OCI-M2 (cell line): ENCODE measurements around the gene CPAMD8.
"Not testable (repeated sequence)": the region's sequence is repeated elsewhere in the genome, so short reads cannot be mapped to it uniquely, and the experiment has no call there.

ENCODE experiments used
- DNase-seq: peaks from one replicate; lab custom pipeline; 2025; ENCODE audit not compliant: unreplicated experiment; lab: John Stamatoyannopoulos, UW

The CPAMD8 gene

DNA sequence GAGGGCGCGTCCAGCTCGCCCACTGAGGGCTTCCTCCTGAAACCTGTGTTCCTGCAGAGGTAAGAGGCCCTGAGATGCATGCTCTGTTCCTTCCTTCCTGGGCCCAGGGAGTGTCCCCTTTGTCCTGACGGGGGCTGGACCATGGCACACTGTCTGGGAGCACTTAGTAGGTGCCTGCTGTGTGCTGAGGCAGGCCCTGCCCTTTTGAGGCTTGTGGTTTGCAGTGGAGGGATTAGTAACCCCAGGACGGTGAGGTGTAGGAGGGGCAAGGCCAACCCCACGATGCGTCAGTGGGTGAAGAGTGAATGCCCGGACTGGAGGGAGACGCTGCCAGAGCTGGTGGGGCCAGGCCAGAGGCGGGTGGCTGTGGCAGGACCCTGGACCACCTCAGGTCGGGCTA, 149.0 kb downstream of the CPAMD8 start:
- DNase-seq = no peak

DNA sequence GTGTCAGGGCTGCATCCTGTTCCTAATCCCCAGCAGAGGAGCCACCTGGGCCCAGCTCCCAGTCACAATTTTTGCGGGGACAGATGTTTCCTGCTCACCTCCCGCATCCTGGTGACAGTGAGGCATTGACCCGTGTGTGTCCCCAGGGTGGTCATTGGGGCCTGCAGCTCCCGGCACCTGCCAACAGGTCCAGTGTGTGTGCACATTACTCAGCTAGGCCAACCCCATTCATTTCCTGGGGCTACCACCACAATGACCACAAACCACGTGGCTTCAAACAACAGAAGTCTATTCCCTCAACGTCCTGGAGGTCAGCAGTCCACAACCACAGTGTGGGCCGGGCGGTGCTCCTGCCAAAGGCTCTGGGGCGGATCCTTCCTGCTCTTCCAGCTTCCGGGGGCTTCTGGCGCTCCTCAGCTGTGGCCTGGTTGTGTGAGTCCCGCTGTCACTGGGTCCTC, 149.7 kb downstream of the CPAMD8 start:
- DNase-seq = no peak

DNA sequence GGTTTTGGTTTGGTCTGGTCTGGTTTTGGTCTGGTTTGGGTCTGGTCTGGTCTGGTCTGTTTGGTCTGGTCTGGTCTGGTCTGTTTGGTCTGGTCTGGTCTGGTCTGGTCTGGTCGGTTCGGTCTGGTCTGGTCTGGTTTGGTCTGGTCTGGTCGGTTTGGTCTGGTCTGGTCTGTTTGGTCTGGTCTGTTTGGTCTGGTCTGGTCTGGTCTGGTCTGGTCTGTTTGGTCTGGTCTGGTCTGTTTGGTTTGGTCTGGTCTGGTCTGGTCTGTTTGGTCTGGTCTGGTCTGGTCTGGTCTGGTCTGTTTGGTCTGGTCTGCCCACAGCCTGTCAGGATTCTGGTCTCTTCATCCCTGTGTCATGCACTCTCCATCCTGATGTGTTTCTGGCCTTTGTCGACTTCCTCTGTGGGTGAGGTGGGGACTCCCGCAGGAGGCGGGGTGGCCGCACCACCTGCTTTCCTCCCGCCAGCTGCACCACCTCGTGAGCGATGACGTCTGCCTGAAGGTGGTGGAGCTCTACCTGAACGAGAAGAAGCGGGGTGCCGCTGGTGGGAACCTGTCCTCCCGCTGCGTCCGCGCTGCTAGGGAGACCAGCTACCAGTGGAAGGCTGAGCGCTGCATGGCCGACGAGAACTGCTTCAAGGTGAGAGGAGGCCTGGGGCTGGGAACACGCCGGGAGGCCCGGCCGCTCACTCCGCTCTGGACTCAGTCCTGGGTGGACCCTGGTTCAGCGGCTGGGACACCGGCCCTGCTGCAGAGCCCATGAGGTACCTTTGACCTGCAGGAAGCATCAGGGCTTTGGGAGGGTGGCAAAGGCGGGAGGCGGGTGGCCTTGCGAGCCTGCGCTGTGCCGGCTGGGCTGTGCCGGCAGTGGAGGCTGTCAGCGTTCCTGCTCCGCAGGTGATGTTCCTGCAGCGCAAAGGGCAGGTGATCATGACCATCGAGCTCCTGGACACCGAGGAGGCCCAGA, 150.7 kb downstream of the CPAMD8 start:
- no peak for DNase-seq

DNA sequence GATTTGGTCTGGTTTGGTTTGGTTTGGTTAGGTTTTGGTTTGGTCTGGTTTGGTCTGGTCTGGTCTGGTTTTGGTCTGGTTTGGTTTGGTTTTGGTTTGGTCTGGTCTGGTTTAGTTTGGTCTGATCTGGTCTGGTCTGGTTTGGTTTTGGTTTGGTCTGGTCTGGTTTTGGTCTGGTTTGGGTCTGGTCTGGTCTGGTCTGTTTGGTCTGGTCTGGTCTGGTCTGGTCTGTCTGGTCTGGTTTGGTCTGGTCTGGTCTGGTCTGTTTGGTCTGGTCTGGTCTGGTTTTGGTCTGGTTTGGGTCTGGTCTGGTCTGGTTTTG, 151.7 kb downstream of the CPAMD8 start:
- not testable (repeated sequence) for DNase-seq

DNA sequence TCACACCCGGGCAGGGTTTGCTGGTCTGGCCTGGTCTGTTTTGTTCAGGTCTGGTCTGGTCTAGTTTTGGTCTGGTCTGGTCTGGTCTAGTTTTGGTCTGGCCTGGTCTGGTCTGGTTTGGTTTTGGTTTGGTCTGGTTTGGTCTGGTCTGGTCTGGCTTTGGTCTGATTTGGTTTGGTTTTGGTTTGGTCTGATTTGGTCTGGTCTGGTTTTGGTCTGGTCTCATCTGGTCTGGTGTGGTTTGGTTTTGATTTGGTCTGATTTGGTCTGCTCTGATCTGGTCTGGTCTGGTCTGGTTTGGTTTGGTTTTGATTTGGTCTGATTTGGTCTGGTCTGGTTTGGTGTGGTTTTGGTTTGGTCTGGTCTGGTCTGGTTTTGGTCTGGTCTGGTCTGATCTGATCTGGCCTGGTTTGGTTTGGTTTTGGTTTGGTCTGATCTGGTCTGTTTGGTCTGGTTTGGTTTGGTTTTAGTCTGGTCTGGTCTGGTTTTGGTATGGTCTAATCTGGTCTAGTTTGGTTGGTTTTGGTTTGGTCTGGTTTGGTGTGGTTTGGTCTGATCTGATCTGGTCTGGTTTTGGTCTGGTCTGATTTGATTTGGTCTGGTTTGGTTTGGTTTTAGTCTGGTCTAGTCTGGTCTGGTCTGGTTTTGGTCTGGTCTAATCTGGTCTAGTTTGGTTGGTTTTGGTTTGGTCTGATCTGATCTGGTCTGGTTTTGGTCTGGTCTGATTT, 152.2 kb downstream of the CPAMD8 start:
- DNase-seq = no peak

DNA sequence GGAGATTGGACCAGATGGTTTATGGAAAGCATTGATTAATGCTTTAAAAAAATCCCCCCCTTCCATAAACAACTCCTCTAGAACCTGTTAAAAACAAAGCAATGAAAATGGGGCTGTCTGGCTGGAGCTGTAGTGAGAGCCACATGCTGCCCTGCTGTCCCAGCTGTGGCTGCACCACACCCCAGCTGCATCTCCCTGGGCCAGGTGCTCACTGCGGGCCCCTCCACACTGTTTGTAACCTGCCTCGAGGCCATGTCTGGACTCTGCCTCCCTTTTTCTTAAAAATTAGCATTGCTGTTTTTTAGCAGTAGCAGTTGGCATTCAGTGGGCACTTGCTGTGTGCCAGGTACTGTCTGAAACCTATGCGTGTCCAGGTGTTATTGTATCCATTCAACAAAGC, 153.0 kb downstream of the CPAMD8 start:
- no peak for DNase-seq

DNA sequence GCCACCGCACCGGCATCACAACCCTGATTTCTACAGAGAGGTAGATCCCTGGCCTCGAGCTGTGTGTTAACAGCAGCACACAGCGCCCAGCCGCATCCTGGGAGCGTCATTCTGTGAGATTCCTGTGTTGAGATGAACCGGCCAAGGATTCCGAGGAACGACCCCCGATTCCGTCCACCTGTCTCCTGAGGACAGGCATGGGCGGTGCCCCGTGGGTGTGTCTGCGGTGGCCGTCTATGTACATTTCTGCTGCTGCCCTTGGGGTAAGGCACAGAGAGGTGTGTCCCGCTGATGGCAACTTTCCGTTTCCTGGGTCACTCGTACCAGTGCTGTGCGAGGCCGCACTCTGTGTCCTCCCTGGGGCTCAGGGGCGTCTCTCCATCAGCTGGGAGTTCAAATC, 153.9 kb downstream of the CPAMD8 start:
- no peak for DNase-seq

DNA sequence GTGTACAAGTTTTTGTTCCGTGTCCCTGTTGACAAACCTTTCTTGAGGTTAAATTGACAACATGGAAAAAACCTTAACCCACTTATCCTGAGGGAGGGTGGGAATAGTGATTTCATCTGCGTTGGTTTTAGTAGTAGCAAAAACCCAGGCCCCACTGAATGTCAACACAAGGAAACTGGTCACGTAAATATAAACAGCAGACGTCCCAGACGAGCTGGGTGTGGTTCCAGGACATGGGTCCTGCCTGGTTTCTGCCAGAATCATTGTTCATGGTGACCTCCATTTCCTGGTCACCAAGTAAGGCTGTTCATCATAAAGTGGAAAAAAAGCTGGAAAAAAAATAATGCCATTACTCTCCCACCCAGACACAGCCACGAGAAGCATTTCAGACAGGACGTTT, 154.7 kb downstream of the CPAMD8 start:
- no peak for DNase-seq

DNA sequence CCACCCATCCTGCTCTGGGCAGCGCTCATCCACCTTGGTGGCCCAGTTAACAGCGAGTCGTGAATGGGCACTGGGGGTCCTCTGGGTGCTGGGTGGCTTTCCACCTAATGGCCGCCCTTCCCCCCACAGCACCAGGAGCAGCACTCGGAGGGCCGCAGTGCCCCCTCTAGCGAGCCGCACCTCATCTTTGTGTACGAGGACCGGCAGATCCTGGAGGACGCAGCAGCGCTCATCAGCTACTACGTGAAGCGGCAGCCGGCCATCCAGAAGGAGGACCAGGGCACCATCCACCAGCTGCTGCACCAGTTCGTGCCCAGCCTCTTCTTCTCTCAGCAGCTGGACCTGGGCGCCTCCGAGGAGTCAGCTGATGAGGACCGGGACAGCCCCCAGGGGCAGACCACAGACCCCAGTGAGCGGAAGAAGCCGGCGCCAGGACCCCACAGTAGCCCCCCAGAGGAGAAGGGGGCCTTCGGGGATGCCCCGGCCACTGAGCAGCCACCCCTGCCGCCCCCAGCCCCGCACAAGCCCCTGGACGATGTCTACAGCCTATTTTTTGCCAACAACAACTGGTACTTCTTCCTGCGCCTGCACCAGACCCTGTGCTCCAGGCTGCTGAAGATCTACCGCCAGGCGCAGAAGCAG, 157.2 kb downstream of the CPAMD8 start:
- no peak for DNase-seq

DNA sequence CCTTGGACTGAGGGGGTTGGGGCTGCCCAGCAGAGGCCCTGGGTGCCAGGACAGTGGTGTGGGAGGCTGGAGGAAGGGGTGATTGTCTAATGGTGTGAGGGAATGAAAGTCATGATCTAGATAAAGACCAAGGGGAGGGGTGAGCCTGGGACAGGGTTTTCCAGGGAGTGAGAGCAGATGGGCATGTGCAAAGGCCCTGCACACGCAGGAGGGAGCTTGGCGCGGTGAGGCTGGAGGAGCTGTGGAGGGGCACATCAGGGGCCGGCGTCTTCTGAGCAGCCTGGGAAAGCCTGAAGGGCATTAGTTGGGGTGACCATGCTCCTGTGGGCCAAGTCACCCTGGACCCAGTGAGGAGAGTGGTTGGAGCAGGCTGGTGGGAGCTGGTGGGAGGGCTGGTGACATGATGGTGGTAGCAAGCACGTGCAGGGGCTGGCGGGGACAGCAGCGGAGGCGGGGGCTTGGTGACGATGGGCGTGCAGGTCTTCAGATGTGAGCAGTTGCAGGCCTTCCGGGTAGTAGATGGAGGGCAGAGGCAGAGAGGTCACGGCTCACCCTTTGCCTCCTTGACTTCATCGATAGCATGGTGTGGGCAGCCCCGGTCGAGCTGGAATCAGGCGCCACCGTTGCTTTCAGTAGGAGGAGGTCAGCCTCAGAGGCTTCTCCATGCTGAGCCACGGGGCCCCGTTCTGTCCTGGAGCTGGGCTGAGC, 158.0 kb downstream of the CPAMD8 start:
- DNase-seq = no peak

DNA sequence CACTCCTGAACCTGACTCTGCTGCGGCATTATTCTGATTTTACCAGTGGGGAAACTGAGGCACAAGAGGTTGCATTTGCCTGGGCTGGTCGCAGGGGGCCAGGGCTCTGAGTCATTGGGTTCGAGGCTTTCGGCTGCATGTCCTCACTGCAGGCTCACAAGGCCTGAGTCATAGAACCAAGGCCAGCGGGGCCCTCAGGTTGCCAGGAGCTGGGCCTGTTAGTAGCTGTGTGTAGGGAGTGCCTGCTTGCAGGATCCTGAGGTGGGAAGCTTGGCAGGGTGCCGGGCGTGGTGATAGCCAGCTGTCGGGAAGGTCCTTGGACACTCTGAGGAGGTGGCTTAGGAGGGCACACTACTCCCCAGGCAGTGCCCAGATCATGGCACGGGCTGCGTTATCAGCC, 159.4 kb downstream of the CPAMD8 start:
- DNase-seq = no peak

DNA sequence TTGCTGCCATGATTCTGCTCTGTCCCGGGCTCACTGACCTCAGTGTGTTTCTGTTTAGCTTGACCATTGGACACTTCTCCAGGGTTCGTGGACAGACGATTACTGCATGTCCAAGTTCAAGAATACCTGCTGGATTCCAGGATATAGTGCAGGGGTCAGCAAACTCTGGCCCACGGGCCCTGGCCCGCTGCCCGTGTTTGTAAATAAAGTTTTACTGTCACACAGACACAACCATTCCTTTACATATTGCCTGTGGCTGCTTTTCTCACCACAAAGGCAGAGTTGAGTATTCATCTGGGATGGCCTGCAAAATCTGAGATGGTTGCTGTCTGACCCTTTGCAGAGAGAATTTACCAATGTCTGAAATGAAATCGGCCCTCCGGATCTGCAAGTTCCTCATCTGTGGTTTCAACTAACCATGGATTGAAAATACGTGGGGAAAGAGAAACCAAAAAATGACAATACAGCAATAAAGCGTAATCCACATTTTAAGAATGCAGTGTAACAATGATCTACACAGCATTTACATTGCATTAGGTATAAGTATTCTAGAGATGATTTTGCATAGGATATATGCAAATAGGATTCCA, 163.7 kb downstream of the CPAMD8 start:
- no peak for DNase-seq

DNA sequence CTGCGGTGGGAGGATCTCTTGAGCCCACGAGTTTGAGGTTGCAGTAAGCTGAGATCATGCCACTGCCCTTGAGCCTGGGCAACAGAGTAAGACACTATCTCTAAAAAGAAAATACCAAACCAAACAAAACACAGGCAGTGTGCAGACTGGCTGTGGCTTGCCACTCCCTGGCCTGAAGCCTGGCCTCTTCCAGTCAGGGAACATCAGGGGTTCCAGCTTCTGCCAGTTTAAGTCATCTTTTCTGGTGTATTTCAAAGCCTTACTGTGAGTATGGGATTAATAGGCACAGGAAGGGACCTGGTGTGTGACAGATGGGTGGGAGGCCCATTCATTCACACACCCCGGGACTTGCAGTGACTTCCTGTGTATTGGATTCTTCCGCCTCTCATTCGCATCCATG, 164.8 kb downstream of the CPAMD8 start:
- DNase-seq = no peak

DNA sequence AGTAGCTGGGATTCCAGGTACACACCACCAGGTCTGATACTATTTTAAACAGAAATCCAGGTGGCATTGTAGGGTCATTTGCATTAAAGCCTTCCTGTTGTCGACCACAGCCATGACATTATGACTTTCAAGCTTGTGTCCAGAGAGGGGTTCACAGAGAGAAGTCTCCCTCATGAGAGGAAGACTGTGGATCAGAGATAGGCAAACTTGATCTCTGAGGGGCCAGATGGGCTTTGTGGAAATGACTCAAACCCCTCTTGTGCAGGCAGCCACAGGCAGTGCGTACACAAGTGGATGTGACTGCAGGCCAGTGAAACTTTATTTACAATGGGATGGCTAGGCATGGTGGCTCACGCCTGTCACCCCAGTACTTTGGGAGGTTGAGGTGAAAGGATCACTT, 165.6 kb downstream of the CPAMD8 start:
- no peak for DNase-seq

DNA sequence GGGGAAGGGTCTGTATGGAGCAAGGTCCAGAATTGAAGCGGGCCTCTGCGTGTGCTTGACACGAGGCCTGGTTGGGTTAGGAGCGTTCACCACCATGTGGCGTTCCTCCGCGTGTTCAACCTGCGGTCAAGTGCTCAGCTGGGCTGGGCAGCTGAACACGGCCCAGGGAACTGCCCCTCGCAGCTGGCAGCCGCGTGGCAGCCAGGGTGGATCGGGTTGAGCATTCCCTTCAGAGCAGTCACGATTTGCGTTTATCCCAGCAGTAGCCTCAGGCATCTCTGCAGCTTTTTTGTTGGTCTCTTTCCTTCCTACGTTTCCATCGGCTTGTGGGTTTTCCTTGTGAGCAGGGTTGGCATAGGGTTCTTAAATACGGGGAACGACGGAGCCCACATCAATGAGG, 166.5 kb downstream of the CPAMD8 start:
- no peak for DNase-seq

DNA sequence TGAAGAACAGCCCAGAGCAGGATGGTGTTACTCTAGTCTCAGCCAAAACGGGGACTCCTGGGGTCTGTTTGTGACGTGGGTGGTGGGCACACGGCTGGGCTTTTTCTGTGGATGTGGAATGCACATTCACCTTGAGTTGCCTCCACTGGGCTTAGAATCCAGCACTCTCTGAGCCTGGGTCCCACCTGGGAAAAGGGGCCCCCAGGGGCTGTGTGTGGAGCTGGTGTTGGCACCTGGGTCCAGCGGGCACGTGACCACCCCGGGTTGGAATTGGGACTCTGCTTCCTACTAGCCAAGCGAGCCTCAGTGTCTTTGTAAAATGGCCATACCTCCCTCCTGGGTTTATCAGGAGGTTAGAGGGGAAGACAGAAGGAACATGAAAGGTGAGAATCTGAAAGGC, 167.0 kb downstream of the CPAMD8 start:
- DNase-seq = no peak

DNA sequence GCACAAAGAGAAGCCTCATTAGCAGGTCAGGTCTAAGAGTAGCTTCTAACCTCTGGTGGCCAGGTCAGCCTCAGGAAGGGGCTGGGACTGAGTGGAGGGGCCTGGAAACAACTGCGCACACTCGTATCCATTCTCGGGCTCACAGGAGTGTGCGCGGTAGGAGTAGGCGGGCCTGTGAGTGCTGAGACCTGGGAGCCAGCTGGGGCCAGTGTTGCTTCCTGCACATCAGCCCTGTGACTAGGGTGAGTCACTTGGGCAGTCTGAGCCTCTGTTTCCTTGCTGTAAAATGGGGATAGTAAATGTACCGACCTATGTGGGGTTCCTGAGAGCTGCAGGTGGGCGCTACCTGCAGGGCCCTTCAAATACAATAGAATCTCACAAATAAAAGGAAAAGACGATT, 170.5 kb downstream of the CPAMD8 start:
- DNase-seq = no peak

DNA sequence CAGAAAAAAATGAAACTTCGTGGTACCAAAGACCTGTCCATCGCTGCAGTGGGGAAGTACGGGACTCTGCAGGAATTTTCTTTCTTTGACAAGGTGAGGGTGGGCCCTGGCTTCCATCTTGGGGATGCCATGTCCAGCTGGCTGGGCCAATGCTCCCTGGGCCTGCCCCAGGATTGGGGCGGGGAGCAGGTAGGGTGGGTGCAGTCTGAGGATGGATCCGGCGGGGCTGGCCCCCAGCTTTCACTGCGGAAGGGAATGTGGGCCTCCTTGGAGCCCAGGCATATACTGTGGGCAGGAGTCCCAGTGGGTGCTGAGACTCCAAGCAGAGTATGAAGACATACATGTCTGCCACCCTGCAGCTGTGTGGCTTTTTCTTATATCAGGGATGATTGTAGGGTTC, 173.5 kb downstream of the CPAMD8 start:
- no peak for DNase-seq

DNA sequence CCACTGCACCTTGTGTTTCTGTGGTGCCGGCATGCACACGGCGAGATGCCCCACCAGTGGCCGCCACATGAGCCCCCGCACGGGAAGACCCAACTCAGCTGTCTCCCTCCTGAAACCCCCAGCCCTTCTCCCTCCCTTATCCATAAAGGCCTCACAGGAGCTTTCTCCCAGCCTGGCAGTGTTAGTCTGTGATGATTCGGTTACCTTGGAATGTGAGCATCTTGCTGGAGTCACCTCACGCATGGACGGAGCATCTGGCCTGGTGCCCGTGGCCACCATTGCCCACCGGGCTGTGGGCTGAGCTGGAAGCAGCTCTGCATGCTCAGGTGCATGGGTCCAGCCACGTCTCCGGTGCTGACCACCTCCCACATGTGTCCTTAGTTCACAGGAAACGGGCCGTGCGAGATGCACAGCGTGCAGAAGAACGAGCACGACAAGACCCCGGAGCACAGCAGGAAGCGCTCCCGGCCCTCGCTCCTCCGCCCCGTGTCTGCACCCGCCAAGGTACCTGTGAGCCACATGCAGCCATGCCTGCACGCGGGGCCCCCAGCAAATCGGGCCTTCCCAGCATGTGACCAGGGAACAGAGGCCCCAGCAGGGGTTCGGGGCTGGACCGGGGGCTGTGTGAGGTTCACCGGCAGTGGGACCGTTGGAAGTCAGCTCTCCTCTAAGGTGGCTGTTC, 175.4 kb downstream of the CPAMD8 start:
- DNase-seq = no peak

DNA sequence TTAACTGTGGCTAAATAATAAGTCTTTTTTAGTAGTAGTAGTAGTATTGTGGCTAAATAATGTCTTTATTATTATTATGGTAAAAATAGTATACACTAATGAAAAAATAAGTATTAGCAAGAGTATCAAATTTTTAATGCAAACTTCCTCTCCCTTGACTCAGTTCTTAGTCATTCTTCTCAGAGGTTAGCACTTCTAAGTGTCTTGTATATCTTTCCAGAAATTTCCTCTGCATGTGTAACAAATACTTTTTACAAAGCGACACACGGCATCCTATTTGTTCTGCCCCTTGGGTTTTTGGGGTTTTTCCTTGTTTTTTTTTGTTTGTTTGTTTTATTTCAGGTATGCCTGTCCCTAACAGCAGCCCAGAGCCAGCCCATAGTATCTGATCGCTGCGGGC, 176.5 kb downstream of the CPAMD8 start:
- DNase-seq = no peak
